GM12878 (cell line): Measurements from ENCODE around the gene RTL9.

Experiments used
- MTA3 ChIP-seq: IDR thresholded peaks from 2 replicates; pipeline ENCODE4 v1.6.1; 2012; ENCODE audit warnings: low read length, inconsistent platforms, borderline replicate concordance
- TF ChIP-seq, protein P1 (sequence below), 3 experiments: IDR thresholded peaks in 2 of 3; conservative IDR thresholded peaks in 1 of 3; 2 replicates each; pipeline ENCODE4 v1.5.1; 2011; ENCODE audit warnings: low read depth in 3 of 3, low read length in 3 of 3, mild to moderate bottlenecking in 3 of 3, control low read depth in 2 of 3, moderate library complexity in 2 of 3, inconsistent platforms in 1 of 3, mixed read lengths in 1 of 3; ENCODE audit not compliant: control insufficient read depth in 2 of 3, insufficient read depth in 1 of 3; ENCODE audit errors: extremely low read depth in 1 of 3

DNA sequence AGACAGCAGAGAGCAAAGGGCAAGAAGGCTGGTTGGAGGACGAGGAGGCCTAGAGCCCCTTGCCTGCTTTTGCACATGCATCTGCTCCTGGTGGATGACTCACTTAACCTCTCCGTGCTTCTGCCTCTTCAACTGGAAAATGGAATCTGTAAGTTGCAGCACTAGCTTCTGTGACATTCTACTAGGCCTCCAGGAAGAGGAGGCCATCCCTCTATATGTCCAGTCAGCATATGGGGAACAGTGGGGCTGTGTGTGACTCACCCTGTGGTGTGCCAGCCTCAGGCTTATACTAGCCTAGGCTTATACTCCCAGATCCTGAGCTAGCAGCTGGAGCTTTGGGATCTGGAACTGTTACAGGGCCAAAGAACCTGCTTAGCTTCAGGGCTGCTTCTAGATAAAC lies 36.0 kb downstream of the RTL9 start:
- TF ChIP-seq MTA3 = no peak
- TF ChIP-seq, protein P1, sequence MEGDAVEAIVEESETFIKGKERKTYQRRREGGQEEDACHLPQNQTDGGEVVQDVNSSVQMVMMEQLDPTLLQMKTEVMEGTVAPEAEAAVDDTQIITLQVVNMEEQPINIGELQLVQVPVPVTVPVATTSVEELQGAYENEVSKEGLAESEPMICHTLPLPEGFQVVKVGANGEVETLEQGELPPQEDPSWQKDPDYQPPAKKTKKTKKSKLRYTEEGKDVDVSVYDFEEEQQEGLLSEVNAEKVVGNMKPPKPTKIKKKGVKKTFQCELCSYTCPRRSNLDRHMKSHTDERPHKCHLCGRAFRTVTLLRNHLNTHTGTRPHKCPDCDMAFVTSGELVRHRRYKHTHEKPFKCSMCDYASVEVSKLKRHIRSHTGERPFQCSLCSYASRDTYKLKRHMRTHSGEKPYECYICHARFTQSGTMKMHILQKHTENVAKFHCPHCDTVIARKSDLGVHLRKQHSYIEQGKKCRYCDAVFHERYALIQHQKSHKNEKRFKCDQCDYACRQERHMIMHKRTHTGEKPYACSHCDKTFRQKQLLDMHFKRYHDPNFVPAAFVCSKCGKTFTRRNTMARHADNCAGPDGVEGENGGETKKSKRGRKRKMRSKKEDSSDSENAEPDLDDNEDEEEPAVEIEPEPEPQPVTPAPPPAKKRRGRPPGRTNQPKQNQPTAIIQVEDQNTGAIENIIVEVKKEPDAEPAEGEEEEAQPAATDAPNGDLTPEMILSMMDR (IDR thresholded peaks at IDR 0.05 in 2 of 3, conservative IDR thresholded peaks at IDR 0.05 in 1 of 3; ENCODE audit: control insufficient read depth in 2 of 3, extremely low read depth in 1 of 3, insufficient read depth in 1 of 3, low read depth in 3 of 3, low read length in 3 of 3) = no peak
